GM12878 (cell line): ENCODE data around the gene FLOT1. TPM values are rescaled to one million over a fixed set of nuclear protein-coding genes. Genes with fewer than 3 reads are reported as not detected.

Experiments
- ATAC-seq: fragments of 200-7000 bp; cut with Tn5 transposase; 3 replicates; pipeline ENCODE4 v1.9.1; 2020; ENCODE audit warnings: mild to moderate bottlenecking, moderate library complexity
- BruUV-seq: library from RNA; stranded (reverse); fragments of 400-500 nt; replicated peaks from 2 replicates; lab custom pipeline; 2021; lab: Mats Ljungman, UMichigan
- CTCF ChIA-PET: fragments of 300-600 bp; sonication (Branson Sonifier 250); formaldehyde crosslinking; extraction: SDS; loops from one replicate; lab custom pipeline; 2021; ENCODE audit warnings: inconsistent platforms; lab: Yijun Ruan, JAX
- POLR2A ChIA-PET: fragments of 350-600 bp; formaldehyde crosslinking; extraction: SDS; loops from one replicate; lab custom pipeline; 2021; ENCODE audit warnings: inconsistent platforms; lab: Charles Lee
- RAD21 ChIA-PET: fragments of 300-600 bp; sonication (Branson Sonifier 250); formaldehyde crosslinking; loops from one replicate; lab custom pipeline; 2023; ENCODE audit warnings: antibody characterized with exemption; ENCODE audit not compliant: unreplicated experiment; lab: Charles Lee
- SMC1A ChIA-PET: fragments of 300-600 bp; sonication (Branson Sonifier 250); formaldehyde crosslinking; loops from one replicate; lab custom pipeline; 2023; ENCODE audit not compliant: unreplicated experiment, uncharacterized antibody; lab: Charles Lee
- DNase-seq: peaks from one replicate; pipeline ENCODE4 v3.0.0-alpha.2; 2011; ENCODE audit warnings: low read depth, low spot score
- FAIRE-seq: peaks from 3 replicates; lab custom pipeline; 2011; peaks lifted over from hg19 to GRCh38; lab: Jason Lieb, UNC
- H2AFZ ChIP-seq: 2 replicates; pipeline ENCODE4 v1.6.0; 2011; ENCODE audit warnings: low read depth, low read length, control low read depth; ENCODE audit not compliant: control insufficient read depth
- H3K27ac ChIP-seq: 2 replicates; pipeline ENCODE4 v1.5.1; 2011; ENCODE audit warnings: control low read depth; ENCODE audit not compliant: control insufficient read depth, insufficient read depth
- H3K27me3 ChIP-seq, 2 experiments: replicated peaks in 1 of 2; 2 replicates each; pipeline versions ENCODE4 v1.6.0 to v1.6.1; 2011; ENCODE audit warnings: low read length in 1 of 2; ENCODE audit not compliant: control insufficient read depth in 2 of 2, insufficient read depth in 2 of 2
- H3K36me3 ChIP-seq, 2 experiments: 2 replicates each; pipeline ENCODE4 v1.5.1; 2011; ENCODE audit warnings: low read length in 1 of 2; ENCODE audit not compliant: control insufficient read depth in 2 of 2, insufficient read depth in 2 of 2
- H3K4me1 ChIP-seq: 2 replicates; pipeline ENCODE4 v1.6.1; 2011; ENCODE audit warnings: mild to moderate bottlenecking, low read length, moderate library complexity, mixed read lengths; ENCODE audit not compliant: control insufficient read depth, insufficient read depth
- H3K4me2 ChIP-seq: 2 replicates; pipeline ENCODE4 v1.6.0; 2011; ENCODE audit warnings: control low read depth; ENCODE audit not compliant: control insufficient read depth, insufficient read depth
- H3K4me3 ChIP-seq: fragments of 200-600 bp; sonication (generic); 2 replicates; pipeline ENCODE4 v1.5.1; 2016
- H3K79me2 ChIP-seq: 2 replicates; pipeline ENCODE4 v1.6.0; 2011; ENCODE audit warnings: low read length; ENCODE audit not compliant: control insufficient read depth, insufficient read depth
- H3K9ac ChIP-seq: 2 replicates; pipeline ENCODE4 v1.8.0; 2011; ENCODE audit warnings: low read length, control low read depth, mixed read lengths; ENCODE audit not compliant: control insufficient read depth, insufficient read depth
- H3K9me3 ChIP-seq: replicated peaks from 3 replicates; pipeline ENCODE4 v1.5.1; 2011; ENCODE audit warnings: mild to moderate bottlenecking, low read length; ENCODE audit not compliant: control insufficient read depth, insufficient read depth
- H4K20me1 ChIP-seq: 2 replicates; pipeline ENCODE4 v1.6.0; 2011; ENCODE audit not compliant: control insufficient read depth, insufficient read depth
- CEBPB ChIP-seq, 2 experiments: fragments of 150-350 bp in 1 of 2; IDR thresholded peaks; 2 replicates each; pipeline ENCODE4 v1.6.1; 2012 to 2014; ENCODE audit warnings: low read depth in 2 of 2, low read length in 2 of 2, borderline replicate concordance in 1 of 2, inconsistent platforms in 1 of 2
- CHD2 ChIP-seq: IDR thresholded peaks from 2 replicates; pipeline ENCODE4 v1.6.1; 2011; ENCODE audit warnings: low read depth, low read length, improper control_type of control experiment, borderline replicate concordance
- EGR1 ChIP-seq, 2 experiments: IDR thresholded peaks; 1 replicate in 1 of 2; 2 replicates in 1 of 2; pipeline ENCODE4 v1.6.1; 2011 to 2012; ENCODE audit warnings: low read depth in 2 of 2, low read length in 2 of 2, borderline replicate concordance in 1 of 2, mild to moderate bottlenecking in 1 of 2, moderate library complexity in 1 of 2
- LARP7 ChIP-seq: fragments of 450-650 bp; IDR thresholded peaks from 2 replicates; pipeline ENCODE4 v1.6.1; 2017; ENCODE audit warnings: mild to moderate bottlenecking
- SMAD1 ChIP-seq: fragments of 450-650 bp; IDR thresholded peaks from 2 replicates; pipeline ENCODE4 v1.6.1; 2018; ENCODE audit warnings: mild to moderate bottlenecking, low read depth; ENCODE audit not compliant: partially characterized antibody
- SPI1 ChIP-seq: IDR thresholded peaks from 2 replicates; pipeline ENCODE4 v1.6.1; 2011; ENCODE audit warnings: low read depth, mild to moderate bottlenecking, low read length, moderate library complexity, borderline replicate concordance; ENCODE audit not compliant: insufficient read depth
- TCF7 ChIP-seq: IDR thresholded peaks from 2 replicates; pipeline ENCODE4 v1.6.1; 2014; ENCODE audit warnings: antibody characterized with exemption, borderline replicate concordance
- ZBED1 ChIP-seq: IDR thresholded peaks from 2 replicates; pipeline ENCODE4 v1.6.1; 2016; ENCODE audit warnings: borderline replicate concordance
- ZZZ3 ChIP-seq: IDR thresholded peaks from 2 replicates; pipeline ENCODE4 v1.6.1; 2011; ENCODE audit warnings: low read depth; ENCODE audit not compliant: control insufficient read depth, insufficient read length
- WGBS: methylation state at CpG from one replicate; pipeline ENCODE4 v1.1.6; 2016; ENCODE audit warnings: low lambda C conversion rate; ENCODE audit not compliant: insufficient replicate concordance, insufficient coverage; ENCODE audit errors: missing lambda C conversion rate; 5-methylcytosine and 5-hydroxymethylcytosine counted together
- in situ Hi-C: fragments of 300-500 bp; cut with MboI; formaldehyde crosslinking; loops from 9 replicates; pipeline ENCODE4 v1.14.3; 2018; ENCODE audit warnings: mixed read lengths
- intact Hi-C: fragments of 100-400 bp; cut with micrococcal nuclease; formaldehyde crosslinking; loops from one replicate; pipeline ENCODE4 v1.14.2; 2022; ENCODE audit not compliant: unreplicated experiment
- polyA plus RNA-seq, 11 experiments: library from polyadenylated mRNA; depleted of rRNA in 4 of 11; unstranded in 6 of 11; stranded (reverse) in 5 of 11; fragments of >200 nt; fragmentation: Nextera tagmentation in 4 of 11; fragmentation: Illumina TruSeq in 1 of 11; extraction: Ambion mirVana in 4 of 11; extraction: Trizol in 1 of 11; gene quantifications; 1 replicate in 1 of 11; 2 replicates in 10 of 11; pipeline versions ENCODE4 v1.2.1 to v1.2.3, GENCODE V29; 2011 to 2016; ENCODE audit warnings: inconsistent platforms in 2 of 11, missing spikeins in 2 of 11, low read depth in 1 of 11
- total RNA-seq, 4 experiments: library from RNA; depleted of rRNA in 3 of 4; stranded (reverse); fragments of >200 nt in 3 of 4; fragmentation: Illumina TruSeq in 1 of 4; extraction: Trizol in 1 of 4; gene quantifications; 2 replicates each; pipeline versions ENCODE4 v1.2.1 to v1.2.3, GENCODE V29; 2013 to 2021
- TF ChIP-seq, protein P1 (sequence below): fragments of 450-650 bp; conservative IDR thresholded peaks from 2 replicates; pipeline ENCODE4 v1.6.1; 2017; ENCODE audit warnings: mild to moderate bottlenecking, moderate library complexity
- TF ChIP-seq, protein P2 (sequence below): fragments of 450-650 bp; formaldehyde crosslinking; IDR thresholded peaks from 2 replicates; pipeline ENCODE4 v1.5.0; 2022; ENCODE audit warnings: mild to moderate bottlenecking, missing genetic modification characterization

Gene FLOT1
- total and polyA plus RNA-seq, 10 of the 15 experiments (the other 5 are each of a cell fraction or from before 2014, with no cell fraction given), result 12.3 to 153 (median 112) TPM

GRCh38 chr6:30719791-30720737 lies 22.4 kb downstream of the FLOT1 start, which contains the start of gene TUBB:
Gene TUBB, plus strand, starts transcription at chr6:30720352. Its CDS starts 155 bp downstream, at chr6:30720507.
- ChIA-PET RAD21 (interaction anchor here (0.8 to 11.2 kb wide), 6 partner anchors 12 to 193 kb away, joined by 3 to 209 read pairs (median 22); partner anchors contain the start of genes DHX16 and NRM), SMC1A (interaction anchor here (1.0 to 17.7 kb wide), 7 partner anchors 12 to 107 kb away, joined by 3 to 265 read pairs (median 4); partner anchors contain the start of gene NRM), POLR2A (interaction anchor here (0.6 to 11.6 kb wide), 9 partner anchors 9 to 105 kb away, joined by 3 to 200 read pairs (median 8); partner anchors contain the start of genes MRPS18B and NRM), CTCF (interaction anchor here (0.7 to 22.7 kb wide), 12 partner anchors 11 to 238 kb away, joined by 3 to 487 read pairs (median 16); partner anchors contain the start of genes DDR1, DHX16 and NRM)
- Histone ChIP-seq H3K27ac (peak within 1 kb of the TSS; percentile 96), H3K36me3 (peaks cover 14 to 19% of the 10 kb centered on the region in 2 experiments), H3K27me3 (no peaks in the 10 kb centered on the region), H4K20me1 (peaks cover 6% of the 10 kb centered on the region; the same call in 1 of the 2 replicates), H3K79me2 (peaks cover 85% of the 10 kb centered on the region), H2AFZ (peak within 1 kb of the TSS; percentile 81), H3K4me3 (peak within 1 kb of the TSS; percentile 90), H3K9me3 (no peaks in the 10 kb centered on the region), H3K4me1 (peaks cover 19% of the 10 kb centered on the region), H3K9ac (peak within 1 kb of the TSS; percentile 86), H3K4me2 (peak within 1 kb of the TSS; percentile 38)
- BruUV-seq, result TSS peak; percentile 57
- ATAC-seq (peak; percentile 75), FAIRE-seq (peak; percentile 99), DNase-seq (peak; percentile 91)
- WGBS, result under 1% methylated on average over 30 of the region's 38 CpGs
- in situ Hi-C loops, result loop anchor here (5.0 kb wide), 2 partner anchors 38 to 103 kb away; partner anchors contain the start of genes MRPS18B and PPP1R10
- intact Hi-C loops, result no loop called here
- TF ChIP-seq CHD2 (peak; percentile 62; the same call in 1 of the 2 replicates), TCF7 (0 out of 2 replicates have a peak, but pooled peaks have one; percentile 40), ZBED1 (no peak; the same call in 1 of the 2 replicates), EGR1 (IDR thresholded peaks at IDR 0.05; ENCODE audit: borderline replicate concordance in 1 of 2, low read depth in 2 of 2, low read length in 2 of 2) (no peak), CEBPB (IDR thresholded peaks at IDR 0.05; ENCODE audit: borderline replicate concordance in 1 of 2, low read depth in 2 of 2, low read length in 2 of 2) (no peak), SPI1 (no peak), LARP7 (peak; percentile 27; the same call in 1 of the 2 replicates), ZZZ3 (no peak), SMAD1 (peak; percentile 70)
- TF ChIP-seq, protein P1, sequence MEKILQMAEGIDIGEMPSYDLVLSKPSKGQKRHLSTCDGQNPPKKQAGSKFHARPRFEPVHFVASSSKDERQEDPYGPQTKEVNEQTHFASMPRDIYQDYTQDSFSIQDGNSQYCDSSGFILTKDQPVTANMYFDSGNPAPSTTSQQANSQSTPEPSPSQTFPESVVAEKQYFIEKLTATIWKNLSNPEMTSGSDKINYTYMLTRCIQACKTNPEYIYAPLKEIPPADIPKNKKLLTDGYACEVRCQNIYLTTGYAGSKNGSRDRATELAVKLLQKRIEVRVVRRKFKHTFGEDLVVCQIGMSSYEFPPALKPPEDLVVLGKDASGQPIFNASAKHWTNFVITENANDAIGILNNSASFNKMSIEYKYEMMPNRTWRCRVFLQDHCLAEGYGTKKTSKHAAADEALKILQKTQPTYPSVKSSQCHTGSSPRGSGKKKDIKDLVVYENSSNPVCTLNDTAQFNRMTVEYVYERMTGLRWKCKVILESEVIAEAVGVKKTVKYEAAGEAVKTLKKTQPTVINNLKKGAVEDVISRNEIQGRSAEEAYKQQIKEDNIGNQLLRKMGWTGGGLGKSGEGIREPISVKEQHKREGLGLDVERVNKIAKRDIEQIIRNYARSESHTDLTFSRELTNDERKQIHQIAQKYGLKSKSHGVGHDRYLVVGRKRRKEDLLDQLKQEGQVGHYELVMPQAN, result peak; percentile 65
- TF ChIP-seq, protein P2, sequence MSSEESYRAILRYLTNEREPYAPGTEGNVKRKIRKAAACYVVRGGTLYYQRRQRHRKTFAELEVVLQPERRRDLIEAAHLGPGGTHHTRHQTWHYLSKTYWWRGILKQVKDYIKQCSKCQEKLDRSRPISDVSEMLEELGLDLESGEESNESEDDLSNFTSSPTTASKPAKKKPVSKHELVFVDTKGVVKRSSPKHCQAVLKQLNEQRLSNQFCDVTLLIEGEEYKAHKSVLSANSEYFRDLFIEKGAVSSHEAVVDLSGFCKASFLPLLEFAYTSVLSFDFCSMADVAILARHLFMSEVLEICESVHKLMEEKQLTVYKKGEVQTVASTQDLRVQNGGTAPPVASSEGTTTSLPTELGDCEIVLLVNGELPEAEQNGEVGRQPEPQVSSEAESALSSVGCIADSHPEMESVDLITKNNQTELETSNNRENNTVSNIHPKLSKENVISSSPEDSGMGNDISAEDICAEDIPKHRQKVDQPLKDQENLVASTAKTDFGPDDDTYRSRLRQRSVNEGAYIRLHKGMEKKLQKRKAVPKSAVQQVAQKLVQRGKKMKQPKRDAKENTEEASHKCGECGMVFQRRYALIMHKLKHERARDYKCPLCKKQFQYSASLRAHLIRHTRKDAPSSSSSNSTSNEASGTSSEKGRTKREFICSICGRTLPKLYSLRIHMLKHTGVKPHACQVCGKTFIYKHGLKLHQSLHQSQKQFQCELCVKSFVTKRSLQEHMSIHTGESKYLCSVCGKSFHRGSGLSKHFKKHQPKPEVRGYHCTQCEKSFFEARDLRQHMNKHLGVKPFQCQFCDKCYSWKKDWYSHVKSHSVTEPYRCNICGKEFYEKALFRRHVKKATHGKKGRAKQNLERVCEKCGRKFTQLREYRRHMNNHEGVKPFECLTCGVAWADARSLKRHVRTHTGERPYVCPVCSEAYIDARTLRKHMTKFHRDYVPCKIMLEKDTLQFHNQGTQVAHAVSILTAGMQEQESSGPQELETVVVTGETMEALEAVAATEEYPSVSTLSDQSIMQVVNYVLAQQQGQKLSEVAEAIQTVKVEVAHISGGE, result no peak
